HG02970 (cell line): ENCODE results near the gene KLHDC2.
"Not testable (repeated sequence)": the region's sequence is repeated elsewhere in the genome, so short reads cannot be mapped to it uniquely, and the experiment has no call there.

ENCODE experiments used
- ATAC-seq: cut with Tn5 transposase; IDR thresholded peaks from one replicate; pipeline ENCODE4 v1.9.1; 2021; ENCODE audit warnings: mild to moderate bottlenecking, moderate library complexity, moderate number of reproducible peaks; ENCODE audit not compliant: unreplicated experiment, low FRiP score

Gene KLHDC2, protein sequence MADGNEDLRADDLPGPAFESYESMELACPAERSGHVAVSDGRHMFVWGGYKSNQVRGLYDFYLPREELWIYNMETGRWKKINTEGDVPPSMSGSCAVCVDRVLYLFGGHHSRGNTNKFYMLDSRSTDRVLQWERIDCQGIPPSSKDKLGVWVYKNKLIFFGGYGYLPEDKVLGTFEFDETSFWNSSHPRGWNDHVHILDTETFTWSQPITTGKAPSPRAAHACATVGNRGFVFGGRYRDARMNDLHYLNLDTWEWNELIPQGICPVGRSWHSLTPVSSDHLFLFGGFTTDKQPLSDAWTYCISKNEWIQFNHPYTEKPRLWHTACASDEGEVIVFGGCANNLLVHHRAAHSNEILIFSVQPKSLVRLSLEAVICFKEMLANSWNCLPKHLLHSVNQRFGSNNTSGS

DNA sequence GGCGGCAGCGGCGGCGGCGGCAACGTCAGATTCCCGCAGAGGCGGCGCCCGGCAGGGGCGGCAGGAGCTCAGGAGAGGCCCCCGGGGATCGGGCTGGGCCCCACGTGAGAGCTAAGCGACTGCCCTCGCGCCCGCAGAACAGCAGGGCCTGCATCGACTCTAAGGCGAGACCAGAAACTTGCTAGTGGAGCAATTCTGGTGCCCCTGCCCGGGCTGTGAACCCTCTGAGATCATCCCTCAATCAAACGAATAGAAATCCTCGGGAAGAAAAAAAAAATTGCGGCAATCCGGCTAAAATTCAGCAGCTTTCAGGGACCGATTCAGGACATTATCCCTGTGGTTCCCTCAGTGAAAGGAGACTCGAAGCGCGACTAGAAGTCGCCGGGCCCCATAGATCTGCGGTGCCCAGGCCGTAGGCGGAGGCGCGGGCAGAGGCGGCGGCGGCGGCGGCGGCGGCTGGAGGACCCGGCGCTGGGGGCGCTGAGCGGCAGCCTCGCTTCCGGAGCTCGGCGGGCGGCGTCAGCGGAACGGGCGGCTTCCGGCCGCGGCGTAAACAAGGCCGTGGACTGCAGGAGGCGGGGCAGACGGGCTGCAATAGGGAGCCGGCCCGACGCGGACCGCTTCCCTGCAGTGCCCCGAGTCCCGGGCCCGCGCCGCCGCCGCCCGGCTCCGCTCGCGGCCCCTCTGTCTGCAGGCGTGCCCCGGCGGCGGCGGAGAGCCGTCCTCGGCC, at the start of gene KLHDC2:
Gene KLHDC2 (plus strand): TSS at position 583 of the 730 bp plus-strand sequence. CDS start 316 bp downstream, outside the sequence.
- ATAC-seq = peak; percentile 91

DNA sequence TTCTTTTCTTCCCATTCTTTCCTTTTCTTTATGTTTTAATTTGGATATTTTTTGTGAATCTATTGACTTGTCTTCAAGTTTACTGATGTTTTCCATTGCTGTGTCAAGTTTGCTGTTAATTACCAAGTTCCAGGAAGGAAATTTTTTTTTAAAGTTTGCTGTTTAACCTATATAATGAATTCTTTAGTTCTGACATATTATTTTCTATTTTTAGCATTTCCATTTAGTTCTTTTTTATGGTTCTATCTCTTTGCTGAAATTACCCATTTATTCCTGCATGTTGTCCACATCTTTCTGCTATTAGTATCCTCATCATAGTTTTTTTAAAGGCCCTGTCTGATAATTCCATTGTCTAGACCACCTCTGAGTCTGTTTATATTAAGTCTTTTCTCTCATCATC, 47.2 kb upstream of the KLHDC2 start:
- no peak for ATAC-seq

DNA sequence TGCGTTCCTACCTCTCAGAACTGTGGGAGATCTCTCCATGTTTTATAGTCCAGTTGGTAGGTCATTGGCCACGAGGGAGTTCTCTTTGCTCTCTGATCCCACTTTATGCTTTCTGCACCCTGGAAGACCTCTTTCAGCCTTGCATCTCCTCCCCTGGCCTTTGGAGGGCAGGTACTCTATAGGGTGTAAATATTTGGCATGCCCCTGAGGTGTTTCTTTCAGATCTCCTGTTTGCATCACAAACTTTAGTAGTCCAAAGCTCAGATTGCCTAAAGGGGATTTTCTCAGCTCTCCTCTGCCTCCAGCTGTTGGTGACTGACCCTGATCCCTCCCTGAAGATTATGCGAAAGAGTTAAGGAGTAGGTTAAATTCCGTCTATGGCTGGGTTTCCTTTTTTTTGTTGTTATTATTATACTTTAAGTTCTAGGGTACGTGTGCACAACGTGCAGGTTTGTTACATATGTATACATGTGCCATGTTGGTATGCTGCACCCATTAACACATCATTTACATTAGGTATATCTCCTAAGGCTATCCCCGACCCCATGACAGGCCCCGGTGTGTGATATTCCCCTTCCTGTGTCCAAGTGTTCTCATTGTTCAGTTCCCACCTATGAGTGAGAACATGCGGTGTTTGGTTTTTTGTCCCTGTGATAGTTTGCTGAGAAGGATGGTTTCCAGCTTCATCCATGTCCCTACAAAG, 46.1 kb upstream of the KLHDC2 start:
- not testable (repeated sequence) for ATAC-seq

DNA sequence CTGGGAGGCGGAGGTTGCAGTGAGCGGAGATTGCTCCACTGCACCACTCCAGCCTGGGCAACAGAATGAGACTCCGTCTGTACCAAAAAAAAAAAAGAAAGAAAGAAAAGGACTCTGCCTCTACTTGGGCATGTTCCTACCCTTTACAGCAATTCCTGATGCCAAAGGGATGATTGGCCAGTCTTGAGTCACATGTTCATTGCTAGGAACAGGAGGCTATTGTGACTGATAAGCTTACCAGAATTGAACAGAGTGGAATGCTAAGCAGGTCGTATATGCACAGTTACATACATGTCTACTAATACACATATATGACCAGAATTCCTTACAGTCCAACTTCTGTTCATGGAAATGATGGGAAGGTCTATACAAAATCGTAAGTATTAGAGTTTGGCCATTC, 40.8 kb upstream of the KLHDC2 start:
- no peak for ATAC-seq

DNA sequence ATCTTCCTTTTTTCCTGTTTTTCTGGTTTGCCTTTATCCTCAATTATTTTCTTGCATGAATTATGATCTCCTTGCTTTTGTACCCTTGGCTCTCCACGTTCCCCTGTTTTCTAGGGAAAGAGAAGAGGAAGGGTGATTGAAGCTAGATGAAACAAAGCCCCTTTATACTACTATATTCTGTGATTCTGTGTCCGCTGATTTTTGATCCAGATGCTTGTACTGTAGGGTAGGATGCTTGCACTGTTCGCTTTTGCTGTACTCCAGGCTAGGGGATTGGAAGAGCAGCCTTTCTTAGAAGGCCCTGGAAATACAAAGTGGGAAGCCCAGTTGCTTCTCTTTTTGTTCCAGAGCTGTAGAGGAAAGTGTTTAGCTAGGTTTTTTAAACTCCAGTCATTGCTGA, 35.1 kb upstream of the KLHDC2 start:
- no peak for ATAC-seq

DNA sequence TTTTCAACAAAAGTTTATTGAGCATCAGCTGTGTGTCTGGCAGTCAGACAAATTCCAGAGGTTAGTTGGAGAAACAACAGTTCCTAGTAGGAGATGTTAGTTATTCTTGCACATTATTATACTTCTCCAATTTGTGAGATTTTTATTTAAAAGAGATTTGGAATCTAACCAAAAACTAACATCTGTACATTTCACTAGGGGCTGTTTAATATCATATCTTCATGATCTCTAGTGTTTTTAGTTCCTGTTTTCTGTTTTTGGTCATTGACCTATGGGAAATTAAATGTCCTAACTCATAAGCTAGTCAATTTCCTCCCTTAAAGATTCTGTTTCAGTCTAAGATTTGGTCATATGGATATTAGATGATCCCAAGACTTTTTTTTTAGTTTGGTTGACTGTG, 34.1 kb upstream of the KLHDC2 start:
- ATAC-seq = no peak

DNA sequence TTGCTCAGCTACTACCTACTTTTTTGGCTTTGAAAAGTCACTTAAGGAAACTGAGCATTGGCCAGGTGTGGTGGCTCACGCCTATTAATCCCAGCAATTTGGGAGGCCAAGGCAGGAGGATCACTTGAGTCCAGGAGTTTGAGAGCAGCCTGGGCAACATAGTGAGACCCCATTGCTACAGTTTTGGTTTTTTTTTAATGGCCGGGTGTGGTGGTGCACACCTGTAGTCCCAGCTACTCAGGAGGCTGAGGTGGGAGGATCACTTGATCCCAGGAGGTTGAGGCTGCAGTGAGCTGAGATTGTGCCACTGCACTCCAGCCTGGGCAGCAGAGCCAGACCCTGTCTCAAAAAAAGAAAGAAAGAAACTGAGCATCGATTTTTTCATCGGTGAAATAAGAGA, 32.3 kb upstream of the KLHDC2 start:
- ATAC-seq = not testable (repeated sequence)

DNA sequence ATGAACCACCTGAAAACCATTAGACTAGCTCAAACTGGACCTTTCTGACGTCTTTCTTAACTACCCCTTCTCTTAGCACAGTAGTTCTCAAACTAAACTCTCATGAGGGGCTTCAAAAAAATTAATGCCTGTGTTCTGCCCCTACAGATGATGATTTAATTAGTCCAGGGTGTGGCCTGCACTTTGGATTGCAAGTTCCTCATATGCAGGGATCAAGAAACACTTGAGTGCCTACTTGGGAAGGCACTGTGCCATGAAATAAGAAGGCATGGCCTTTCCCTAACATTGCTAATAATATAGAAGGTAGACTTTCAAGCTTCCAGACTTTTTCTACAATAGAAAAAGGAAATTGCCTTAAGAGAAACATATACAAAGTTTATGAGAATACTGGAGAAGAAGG, 22.8 kb upstream of the KLHDC2 start:
- ATAC-seq = no peak

DNA sequence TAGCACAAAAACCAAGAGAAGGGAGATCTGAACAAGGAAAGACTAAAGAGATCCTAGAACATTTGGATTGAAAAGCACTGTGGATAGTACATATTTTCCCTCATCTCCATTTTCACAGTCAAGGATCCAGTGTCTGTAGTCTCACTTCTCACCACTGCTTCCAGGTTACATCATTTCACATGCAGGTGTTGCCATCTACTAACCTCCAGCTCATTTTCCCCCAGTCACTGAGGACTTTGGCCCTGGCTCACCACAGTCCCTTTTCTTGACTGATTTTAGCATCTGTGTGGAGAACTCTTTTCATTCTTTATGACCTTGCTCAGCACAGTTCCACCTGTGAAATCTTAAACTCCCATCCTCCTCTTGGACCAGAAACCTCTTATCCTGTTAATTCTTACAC, 21.5 kb upstream of the KLHDC2 start:
- not testable (repeated sequence) for ATAC-seq

DNA sequence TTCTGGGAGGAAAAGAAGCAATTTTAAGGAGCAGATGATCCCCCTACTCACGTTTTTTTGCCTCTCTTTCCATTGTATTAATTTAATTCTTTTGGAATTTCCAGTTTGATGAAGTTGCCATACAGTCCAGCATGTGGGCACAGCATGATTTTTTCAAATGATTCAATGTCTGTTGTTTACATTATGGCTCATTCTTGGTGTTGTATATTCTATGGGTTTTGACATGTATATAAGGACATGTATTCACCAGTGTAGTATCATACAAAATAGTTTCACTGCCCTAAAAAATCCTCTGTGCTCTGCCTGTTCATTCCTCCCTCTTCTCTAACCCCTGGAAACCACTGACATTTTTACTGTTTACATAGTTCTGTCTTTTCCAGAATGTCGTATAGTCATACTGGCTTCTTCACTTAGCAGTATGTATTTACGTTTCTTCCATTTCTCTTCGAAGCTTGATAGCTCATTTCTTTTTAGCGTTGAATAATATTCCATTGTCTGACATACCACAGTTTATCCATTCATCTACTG, 13.3 kb upstream of the KLHDC2 start:
- ATAC-seq = no peak

DNA sequence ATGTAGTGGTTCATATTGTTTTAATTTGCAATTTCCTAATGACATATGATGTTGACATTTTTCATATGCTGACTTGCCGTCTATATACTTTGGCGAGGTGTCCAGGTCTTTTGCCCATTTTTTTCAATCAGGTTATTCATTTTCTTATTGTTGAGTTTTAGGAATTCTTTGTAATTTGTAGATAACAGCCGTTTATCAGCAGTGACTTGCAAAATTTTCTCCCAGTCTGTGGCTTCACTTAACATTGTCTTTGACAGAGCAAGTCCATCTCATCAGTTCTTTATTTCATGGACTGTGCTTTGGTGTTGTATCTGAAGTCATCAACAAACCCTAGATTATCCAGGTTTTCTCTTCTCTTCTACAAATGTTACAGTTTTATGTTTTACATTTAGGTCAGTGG, 12.6 kb upstream of the KLHDC2 start:
- no peak for ATAC-seq

DNA sequence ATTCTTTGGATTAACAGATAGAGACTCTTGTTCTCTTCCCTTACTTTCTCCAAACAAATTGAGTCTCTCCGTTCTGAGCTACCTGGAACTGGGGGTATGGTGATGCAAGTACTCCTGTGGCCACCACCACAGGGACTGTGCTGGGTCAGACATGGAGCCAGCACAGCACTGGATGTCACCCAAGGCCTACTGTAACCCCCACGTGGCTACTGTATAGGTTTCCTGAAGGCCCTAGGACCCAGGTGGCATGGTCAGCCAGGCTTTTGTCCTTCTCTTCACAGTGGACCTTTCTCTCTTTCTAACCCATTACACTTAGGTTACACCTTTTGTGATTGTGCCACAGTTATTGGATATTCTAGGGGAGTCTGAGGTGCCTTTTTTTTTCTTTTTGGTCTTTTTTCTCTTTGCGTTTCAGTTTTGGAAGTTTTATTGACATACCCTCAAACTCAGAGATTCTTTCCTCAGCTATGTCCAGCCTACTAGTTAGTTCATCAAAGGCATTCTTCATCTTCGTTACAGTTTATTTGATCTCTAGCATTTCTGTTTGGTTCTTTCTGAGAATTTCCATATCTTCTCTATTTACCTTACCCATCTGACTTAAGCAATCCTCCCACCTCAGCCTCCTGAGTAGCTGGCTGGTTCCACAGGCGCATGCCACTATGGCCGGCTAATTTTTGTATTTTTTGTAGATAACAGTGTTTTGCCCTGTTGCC, 6.0 kb upstream of the KLHDC2 start:
- ATAC-seq = no peak

DNA sequence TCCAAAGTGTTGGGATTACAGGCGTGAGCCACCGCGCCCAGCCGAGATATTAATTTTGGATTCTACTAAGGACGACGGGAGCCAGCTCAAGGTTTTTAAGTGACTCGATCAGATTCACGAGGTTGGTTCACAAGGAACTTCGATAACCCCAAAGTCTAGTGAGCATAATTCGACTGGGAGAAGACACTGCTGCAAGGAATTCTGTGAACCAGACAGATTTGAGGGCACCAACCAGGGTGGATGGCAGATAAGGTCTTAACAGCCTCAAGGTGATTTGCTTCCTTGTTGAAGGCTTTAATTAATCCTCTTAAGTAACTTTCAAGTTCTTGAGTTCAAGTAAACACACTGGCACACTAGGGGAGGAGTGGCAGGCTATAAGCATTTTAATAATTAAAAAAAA, 1.1 kb upstream of the KLHDC2 start:
- no peak for ATAC-seq

DNA sequence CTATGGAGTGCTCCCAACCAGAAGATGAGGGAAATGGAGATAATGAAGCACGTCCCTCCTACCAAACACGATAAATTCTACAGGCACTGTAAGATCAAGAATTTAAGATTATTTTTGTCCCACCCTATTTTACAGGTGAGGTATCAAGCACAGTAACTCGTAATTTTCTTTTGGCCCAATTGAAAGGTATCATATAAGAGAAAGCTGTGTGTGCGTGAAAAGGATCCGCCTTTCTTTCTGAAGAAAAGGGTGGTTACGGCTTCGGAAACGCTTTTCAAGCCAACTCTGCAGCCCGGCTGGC, 733 bp upstream of the KLHDC2 start:
- ATAC-seq = no peak

DNA sequence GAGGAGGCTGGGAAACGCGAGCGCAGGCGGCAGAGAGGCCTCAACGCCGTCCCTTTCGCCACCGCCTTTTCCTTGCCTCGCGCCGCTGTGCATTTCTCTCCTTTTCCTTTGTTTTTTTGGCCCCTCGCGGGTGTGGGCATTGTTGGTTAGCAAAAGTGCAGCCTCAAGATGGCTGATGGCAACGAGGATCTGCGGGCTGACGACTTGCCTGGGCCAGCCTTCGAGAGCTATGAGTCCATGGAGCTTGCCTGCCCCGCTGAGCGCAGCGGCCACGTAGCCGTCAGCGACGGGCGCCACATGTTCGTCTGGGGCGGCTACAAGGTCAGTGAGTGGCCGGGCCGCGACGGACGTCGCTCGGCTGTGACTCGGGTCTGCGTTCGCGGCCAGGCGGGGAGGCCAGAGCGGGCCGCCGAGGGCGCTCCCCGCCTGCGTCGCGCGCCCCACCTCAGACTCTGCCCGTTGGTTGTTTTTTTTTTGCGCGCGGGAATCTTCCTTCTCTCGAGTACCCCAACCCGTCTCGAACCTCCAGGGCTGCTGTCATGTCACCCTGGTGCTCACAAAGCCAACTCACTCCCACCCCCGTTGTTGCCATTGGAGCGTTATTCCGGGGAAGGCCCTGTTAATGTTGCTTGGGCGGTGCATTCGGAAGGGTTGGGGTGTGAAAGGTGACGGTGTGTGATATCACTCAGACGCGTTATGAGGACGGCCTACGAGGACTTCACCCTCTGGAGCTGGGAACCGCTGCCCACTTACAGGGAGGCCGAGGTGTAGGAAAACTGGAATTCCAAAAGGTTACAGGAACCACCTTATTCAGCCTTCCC, 558 bp downstream of the KLHDC2 start:
- ATAC-seq = peak; percentile 18

DNA sequence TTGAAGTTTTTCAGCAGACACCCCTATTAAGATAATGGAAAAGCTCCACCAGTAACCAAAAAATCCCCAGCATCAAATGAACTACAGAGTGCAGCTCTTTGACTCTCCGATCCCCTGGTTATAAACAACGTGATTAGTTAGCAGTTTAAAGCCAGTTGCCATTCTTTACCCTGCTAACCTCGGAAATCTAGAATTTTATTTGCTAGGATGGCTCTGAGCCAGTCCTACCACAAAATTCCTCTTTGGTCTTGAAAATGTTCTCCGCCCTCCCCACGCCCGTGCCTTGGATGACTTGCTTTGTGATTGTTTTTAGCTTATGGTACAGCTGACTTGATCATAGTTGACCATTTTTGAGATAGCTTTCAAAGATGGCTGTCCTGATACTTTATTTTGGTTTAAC, 1.2 kb downstream of the KLHDC2 start:
- no peak for ATAC-seq

DNA sequence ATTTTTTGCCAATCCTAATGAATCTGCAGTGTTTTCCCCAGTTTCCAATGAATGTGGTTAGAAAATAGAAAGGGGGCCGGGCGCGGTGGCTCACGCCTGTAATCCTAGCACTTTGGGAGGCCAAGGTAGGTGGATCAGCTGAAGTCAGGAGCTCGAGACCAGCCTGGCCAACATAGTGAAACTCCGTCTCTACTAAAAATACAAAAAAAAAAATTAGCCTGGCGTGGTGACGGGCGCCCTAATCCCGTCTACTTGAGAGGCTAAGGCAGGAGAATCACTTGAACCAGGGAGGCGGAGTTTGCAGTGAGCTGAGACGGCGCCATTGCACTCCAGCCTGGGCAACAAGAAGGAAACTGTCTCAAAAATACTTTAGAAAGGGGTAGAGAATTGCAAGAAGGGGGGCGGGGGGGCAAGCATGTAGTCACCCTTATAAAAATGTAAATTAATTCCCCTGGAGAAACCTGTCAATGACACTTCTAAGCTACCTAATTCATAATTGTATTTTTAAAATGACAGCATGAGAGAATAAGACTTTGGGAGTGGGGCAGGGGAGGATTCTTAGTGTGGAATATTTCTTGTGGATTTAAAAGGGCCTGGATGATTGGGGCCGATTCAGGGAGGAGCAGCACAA, 1.7 kb downstream of the KLHDC2 start:
- no peak for ATAC-seq

DNA sequence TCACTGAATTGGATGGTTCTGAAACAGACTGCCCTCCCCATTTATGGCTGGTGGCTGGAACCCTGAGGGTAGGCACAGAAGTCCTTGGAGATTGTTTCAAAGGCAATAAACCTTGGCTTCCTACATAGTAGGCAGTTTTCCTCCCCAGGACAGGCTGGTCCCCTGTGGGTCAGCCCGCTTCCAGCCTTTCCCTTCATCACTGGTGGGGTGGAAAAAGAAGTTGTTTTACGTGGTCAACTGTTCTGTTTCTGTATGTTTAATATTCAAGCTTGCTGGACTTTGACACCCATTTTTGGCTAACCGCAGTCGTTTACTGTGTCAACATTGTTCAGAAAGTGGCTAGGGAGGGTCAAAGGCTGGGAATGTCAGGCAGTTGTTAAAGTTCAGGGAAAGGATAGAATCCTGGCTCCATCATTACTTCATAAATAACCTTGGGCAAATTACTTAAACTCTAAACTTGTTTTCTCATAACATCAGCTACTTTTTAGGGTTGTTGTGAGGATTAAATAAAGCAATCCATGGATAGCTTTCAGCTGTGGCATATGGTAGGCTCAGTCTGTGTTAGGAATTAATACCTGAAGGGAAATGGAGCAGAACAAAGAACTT, 2.4 kb downstream of the KLHDC2 start:
- no peak for ATAC-seq

DNA sequence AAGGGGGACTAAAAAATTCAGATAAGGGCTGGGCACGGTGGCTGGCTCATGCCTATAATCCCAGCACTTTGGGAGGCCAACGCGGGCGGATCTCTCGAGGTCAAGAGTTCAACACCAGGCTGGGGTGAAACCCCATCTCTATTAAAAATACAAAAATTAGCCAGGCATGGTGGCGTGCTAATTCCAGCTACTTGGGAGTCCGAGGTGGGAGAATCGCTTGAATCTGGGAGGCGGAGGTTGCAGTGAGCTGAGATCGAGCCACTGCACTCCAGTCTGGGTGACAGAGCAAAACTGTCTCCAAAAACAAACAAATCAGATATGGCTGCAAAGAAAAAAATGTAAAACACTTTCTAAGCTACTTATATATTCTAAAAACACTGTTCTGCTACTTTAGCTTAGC, 3.7 kb downstream of the KLHDC2 start:
- ATAC-seq = not testable (repeated sequence)
